Hematopoietic multipotent progenitor cell treated with erythropoietin and hydrocortisone succinate and interleukin-3 and kit ligand, for 4 days (in vitro differentiated cells): Measurements from ENCODE around the gene TTLL5.
A peak's percentile ranks its signal among the peaks of the same experiment; 100 is the strongest.

Experiments
- DNase-seq: peaks from one replicate; pipeline ENCODE4 v3.0.0-alpha.2; 2015

The TTLL5 gene

GRCh38 chr14:75702616-75703261 is 41.7 kb downstream of the TTLL5 start:
- DNase-seq: no peak

- no peak for DNase-seq
These were observed 42.4 kb downstream of the TTLL5 start for GRCh38 chr14:75703467-75703866.

GRCh38 chr14:75705014-75705413 is 44.0 kb downstream of the TTLL5 start:
- no peak for DNase-seq

- DNase-seq: peak; percentile 87
These were observed 48.3 kb downstream of the TTLL5 start for GRCh38 chr14:75709207-75709812.

GRCh38 chr14:75711105-75711795 is 50.2 kb downstream of the TTLL5 start:
- peak; percentile 70 for DNase-seq

GRCh38 chr14:75711796-75712211 is 50.8 kb downstream of the TTLL5 start:
- DNase-seq: no peak

GRCh38 chr14:75714991-75715390 is 53.9 kb downstream of the TTLL5 start:
- no peak for DNase-seq

GRCh38 chr14:75715926-75716780 is 55.1 kb downstream of the TTLL5 start:
- no peak for DNase-seq

- no peak for DNase-seq
These were observed 56.7 kb downstream of the TTLL5 start for GRCh38 chr14:75717729-75718128.

GRCh38 chr14:75718199-75718598 is 57.2 kb downstream of the TTLL5 start:
- no peak for DNase-seq

- DNase-seq: no peak
These were observed 59.1 kb downstream of the TTLL5 start for GRCh38 chr14:75720116-75720515.

- DNase-seq: no peak
These were observed 59.9 kb downstream of the TTLL5 start for GRCh38 chr14:75720842-75721498.

- DNase-seq: no peak
These were observed 62.7 kb downstream of the TTLL5 start for GRCh38 chr14:75723716-75724115.

- DNase-seq: no peak
These were observed 63.6 kb downstream of the TTLL5 start for GRCh38 chr14:75724414-75725204.

- no peak for DNase-seq
These were observed 64.4 kb downstream of the TTLL5 start for GRCh38 chr14:75725481-75725880.

- no peak for DNase-seq
These were observed 65.3 kb downstream of the TTLL5 start for GRCh38 chr14:75726321-75726720.

- DNase-seq: no peak
These were observed 66.1 kb downstream of the TTLL5 start for GRCh38 chr14:75727124-75727523.

GRCh38 chr14:75732888-75733287 is 71.8 kb downstream of the TTLL5 start:
- DNase-seq: no peak

- no peak for DNase-seq
These were observed 73.8 kb downstream of the TTLL5 start for GRCh38 chr14:75734854-75735253.

- no peak for DNase-seq
These were observed 75.9 kb downstream of the TTLL5 start for GRCh38 chr14:75736845-75737485.

GRCh38 chr14:75738192-75738591 is 77.1 kb downstream of the TTLL5 start:
- DNase-seq: no peak
